HG03565 (cell line): Measurements from ENCODE around the gene PDGFC.

ENCODE experiments used
- ATAC-seq: cut with Tn5 transposase; IDR thresholded peaks from one replicate; pipeline ENCODE4 v1.9.1; 2021; ENCODE audit warnings: mild to moderate bottlenecking, moderate library complexity; ENCODE audit not compliant: unreplicated experiment

PDGFC gene, protein sequence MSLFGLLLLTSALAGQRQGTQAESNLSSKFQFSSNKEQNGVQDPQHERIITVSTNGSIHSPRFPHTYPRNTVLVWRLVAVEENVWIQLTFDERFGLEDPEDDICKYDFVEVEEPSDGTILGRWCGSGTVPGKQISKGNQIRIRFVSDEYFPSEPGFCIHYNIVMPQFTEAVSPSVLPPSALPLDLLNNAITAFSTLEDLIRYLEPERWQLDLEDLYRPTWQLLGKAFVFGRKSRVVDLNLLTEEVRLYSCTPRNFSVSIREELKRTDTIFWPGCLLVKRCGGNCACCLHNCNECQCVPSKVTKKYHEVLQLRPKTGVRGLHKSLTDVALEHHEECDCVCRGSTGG

DNA sequence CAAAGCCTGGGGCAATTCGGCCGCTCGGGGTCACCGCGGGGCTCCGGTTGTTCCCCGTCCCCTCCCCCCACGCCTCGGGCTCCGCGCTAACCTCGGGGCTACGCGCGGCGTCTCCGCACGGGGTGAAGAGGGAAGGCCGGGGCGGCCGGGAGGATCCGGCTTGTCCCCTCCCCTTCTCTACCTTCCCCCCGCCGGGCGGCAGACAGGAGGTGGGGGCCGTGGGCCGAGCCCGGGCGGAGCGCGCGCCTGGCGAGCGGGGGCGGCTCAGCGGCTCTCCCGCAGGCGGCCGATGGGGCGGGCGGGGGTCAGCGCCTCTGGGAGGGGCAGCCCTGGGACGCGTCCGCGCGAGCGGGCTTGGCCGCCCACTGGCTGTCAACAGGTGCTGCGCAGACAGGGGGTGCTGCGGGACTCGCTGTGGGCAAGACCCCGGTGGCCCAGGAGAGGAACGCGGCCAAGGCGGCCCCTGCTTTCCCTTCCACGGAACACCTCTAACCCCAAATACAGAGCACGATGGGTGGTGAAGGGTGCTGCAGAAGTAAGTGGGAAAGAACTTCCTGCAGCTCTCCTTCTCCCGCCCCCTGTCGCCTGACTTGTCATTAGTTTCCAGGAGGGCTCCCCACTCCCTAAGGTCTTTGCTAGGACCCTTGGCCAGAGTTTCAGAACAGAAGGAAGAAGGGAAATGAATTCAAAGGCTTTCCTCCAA, at the start of gene PDGFC:
TSS of gene PDGFC (minus strand) at position 124 of the 703 bp plus-strand sequence. CDS start 896 bp downstream, outside the sequence.
- no peak for ATAC-seq

DNA sequence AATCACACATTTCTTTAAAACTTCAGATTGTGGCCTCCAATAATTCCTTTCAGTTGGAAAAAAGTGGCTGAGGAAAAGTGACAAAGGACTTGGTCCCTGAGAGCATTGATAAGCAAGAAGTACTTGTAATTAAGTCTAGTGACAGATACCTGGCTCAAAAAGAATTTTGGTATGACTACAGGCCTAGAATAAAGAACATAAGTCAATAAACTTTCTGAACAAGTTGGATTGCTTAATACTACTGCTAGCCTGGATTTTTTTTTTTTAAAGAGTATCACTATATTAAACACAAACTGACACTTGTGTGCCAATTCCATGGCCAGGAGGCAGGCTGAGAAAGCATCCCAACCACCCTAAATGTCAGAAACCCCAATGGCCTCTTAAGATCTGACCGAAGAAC, 49.3 kb upstream of the PDGFC start:
- ATAC-seq = no peak

DNA sequence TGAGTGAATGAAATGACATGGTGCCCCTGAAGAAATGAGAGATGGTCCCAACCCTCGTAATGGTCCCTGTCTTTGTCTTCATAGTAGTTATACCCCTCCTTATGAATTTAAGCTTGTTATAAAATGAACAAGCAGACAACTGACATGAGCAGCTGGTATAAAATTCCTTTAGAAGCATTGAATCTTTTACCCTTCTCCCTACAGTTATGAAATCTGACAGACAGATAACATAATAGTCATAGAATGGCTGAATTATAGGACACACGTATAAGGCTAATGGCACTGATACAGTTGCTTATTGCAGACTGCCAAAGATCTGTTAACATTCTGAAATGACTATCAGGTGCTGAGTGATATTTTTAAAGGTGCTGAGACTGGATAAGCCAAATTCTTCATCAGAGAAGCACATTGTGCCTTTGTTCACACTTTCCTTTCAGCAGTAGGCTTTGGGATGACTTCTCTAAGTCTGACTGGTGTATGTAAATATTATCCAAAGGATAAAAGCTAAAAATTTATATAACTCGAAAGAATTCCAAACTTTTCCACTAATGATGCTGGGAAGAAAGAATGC, 47.4 kb upstream of the PDGFC start:
- ATAC-seq = no peak

DNA sequence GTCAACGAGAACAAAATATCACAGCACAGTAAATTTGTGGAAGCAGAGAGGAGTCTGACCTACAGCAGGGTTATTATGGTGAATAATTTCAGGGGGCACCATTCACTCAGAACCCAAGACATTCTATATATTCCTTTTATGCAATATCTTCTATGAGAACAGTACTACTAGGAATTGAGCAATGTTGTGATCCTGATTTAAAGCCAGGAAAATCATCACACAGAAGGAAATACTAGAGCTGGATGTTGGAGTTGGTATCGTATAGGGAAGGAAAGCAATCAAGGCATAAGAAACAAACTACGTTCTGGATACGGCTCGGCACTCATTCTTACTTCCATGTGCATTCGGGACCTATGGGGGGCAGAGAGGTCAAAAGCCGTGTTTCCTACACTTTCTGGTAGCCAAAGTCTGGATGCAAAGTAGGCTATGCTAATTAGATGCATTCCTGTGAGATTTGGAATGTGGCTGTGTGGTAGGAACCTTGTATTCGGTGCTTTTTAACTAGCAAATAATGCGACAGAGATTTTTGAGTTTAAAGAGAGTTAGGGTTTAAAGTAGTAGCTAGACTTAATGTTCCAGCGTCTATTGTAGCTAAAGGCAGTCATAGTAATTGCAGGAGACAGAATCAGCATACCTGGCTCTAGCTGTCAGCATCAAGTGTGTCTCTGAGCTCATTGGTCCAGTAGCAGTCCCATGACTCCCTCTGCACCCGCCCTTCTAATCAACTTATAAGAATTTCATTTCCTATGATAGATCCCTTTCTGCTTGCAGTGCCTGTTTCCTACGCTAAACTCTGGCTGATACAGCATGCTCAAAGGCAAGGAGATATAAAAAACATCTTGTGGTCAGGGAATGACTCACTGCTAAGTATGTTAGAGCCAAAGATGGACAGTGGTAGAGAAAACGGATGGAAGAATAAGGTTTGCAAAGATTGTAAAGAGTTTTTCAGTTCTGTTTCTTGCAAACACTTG, 43.3 kb upstream of the PDGFC start:
- ATAC-seq = peak; percentile 69

DNA sequence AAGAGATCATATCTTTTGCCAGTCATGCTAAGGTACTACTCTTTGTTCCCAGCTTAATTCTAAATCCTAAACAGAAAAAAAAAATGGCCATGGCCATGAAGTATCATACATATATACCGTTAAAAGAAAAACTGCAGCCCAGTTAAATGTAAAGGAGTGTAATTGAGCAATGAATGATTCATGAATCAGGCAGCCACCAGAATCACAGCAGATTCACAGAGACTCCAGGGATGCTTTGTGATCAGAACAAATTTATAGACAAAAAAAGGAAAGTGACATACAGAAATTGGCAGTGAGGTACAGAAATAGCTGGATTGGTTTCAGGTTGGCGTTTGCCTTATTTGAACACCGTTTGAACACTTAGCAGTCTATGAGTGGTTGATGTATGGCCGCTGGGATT, 42.1 kb upstream of the PDGFC start:
- ATAC-seq = no peak

DNA sequence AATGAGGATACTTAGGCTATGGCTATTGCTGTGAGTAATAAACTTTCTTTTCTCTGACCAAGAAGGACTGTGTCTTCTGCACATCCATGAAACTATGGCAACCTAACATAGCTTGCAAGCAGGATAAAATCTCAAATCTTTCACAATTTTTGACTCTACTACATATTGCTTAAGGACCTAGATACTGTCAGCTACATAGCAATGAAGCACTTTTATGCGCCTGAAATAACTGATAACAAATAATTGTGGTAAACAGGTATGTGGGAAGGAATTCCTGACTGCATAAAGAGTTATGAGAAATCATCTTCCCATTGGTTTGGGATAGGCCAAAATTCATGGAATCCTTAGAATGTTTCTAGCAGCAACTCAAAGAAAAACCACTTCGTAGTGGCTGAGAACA, 41.2 kb upstream of the PDGFC start:
- no peak for ATAC-seq

DNA sequence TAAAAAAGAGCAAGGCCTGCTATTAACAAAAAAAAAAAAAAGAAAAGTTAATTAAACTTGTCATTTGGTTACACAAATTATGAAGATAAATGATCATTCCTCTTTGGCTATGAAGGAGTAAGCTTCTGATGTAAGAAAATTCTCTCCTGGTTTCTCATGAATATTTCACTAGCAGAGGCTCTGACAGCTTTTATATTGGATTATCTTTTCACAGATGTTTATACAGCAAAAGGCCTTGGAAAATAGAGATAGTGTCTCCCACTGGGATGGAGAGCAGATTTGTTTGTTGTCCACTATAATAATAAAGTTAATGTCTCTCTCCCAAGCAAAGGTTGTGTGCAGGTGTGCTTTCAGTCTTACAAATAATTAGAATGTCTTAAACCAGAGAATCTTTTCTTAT, 40.7 kb upstream of the PDGFC start:
- ATAC-seq = no peak

DNA sequence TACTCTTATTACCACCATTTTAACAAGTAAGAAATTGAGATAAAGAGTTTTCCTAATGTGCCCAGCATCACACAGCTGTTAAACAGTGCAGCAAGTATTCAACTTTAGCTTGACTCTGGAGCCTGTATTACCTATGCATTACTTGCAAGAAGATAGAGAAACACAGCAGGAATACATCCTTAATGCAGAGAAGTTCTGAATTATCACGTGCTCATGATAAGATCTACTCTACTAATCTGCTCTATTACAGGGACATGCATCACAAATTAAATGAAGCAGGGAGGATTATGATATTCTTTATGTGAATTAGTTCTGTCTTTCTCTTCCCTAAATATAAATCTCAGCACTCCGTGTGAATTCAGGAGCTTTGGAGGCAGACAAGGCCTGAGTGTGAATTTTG, 39.0 kb upstream of the PDGFC start:
- ATAC-seq = no peak

DNA sequence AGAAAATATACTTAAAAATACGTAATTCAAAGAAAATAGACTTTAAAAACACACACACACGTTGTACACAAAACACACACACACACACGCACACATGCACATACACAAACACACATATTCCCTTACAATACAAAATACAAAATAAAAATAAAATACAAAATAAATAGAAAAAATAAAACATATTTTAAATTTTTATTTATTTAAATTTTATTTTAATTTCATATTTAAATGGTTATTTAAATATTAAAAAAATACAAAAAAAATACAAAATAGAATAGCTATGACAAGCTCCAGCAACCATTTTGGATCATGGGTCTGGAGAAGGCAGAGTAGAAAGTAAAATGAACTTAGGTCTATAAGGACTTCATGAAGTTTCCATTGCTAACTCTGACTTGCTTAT, 34.2 kb upstream of the PDGFC start:
- no peak for ATAC-seq

DNA sequence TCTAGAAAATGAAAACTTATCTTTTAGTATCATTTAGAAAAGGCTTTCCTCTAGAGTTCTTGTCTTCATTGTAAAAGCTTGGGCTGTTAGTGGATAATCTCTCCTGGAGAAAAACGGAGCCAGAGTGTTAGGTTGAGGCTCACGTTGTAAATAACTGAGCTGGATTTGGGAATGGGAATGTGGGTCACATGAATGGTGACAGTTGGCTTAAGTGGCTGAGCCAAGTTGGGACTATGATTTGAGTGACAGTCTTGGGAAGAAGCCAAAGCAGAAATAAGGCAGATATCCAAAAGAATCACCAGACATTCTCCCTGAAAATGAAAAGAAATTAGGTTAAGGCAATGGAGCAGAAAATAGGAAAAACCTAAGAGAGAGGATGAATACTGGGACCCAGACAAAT, 33.6 kb upstream of the PDGFC start:
- ATAC-seq = no peak

DNA sequence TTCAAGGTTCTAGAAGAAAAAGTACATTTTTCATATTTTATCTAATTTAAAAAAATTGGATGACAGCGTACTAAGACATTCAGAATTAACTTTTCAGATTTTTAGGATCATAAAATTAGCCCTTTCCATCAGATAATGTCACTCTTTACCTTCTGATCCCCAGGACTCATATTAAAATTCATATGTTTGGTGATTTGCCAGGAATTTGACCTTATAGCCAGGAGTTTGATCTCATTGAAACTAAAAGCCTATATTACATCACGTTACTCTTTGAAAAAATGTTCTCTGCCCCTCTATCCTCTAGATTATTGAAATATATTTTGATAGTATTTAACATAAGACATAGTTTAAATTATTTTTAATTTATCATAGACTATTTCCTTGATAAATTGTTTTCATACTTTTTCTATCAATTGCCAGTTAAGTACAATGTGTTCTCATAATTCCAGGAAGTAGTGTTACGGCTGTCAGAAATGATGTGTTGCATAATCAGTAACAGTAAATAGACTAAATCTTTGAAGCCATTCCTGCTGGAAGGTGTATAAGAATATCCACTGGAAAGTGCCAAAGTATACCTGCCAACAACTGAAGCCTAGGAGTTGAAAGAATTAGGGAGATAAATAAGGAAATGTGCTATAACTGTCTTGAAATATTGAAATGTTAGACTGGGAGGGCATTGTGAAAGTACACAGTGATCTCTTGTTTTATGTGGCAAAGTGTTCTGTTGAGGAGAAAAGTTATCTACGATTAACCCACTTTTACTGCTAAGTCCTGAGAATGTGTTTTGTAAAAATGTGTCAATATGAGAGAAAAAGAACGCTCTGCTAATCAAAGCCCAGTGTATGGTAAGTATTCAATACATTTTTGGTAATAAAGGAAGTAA, 32.9 kb upstream of the PDGFC start:
- no peak for ATAC-seq

DNA sequence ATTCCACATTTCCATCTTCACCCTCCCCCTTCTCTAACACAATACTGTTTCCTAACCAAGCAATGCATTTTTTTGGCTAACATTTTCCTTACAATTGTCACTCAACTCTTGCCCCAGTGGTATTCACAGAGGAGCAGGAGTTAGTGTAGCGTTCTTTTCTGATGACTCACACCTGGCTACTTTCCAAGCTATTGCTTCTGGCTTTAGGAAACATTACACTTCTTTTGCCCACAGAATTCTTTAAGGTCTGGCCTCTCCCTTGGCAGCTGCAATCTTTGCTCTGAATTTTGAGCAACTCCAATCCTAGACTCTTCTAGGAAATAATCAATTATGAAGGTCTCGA, 27.5 kb upstream of the PDGFC start:
- no peak for ATAC-seq

DNA sequence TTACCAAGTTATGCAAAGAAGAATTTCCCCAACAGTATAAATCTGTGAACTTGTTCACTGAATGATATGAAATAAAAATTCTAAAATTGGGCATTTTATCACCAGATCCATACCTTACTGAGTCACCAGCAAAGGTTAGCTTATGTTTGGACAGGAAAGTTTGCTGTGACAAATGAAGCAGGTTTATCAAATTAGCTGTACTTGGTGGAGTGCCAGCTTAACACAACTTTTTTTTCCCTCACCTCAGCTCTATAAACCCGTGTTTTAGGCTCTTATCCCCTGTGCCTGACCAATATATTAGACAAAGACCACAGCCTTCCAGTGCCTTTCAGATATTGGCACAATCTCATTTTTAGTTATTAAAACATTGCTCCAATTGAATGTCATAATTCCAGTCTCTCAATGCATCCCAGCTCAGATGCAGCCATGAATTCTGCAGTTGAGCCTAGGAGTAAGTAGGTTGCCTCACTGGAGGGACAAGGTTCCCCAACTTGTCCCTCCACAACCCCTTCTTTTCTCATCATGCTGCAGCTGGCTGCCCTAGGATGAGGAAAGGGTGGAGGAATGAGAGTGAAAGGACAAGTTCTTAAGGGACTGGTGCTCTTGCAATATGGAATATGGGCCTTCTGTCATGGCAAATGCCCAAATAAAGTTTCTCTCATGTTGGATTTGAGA, 27.0 kb upstream of the PDGFC start:
- no peak for ATAC-seq

DNA sequence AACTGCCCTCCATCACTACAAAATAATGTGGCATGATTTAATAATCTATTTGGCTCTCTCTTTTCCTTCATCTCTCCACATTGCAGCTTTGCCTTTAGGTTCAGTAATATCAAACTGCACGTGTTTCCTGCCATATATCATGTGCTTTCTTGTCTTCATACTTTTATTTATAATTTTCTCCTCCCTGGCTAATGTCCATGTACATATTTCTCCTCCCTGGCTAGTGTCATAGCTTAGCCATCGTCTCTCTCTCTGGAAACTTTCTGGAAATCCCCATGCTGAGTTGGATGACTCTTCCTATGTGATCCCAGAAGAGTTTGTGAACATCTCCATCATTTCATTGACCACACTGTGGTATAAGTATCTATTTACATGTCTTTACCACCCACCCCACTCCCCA, 21.3 kb upstream of the PDGFC start:
- ATAC-seq = no peak

DNA sequence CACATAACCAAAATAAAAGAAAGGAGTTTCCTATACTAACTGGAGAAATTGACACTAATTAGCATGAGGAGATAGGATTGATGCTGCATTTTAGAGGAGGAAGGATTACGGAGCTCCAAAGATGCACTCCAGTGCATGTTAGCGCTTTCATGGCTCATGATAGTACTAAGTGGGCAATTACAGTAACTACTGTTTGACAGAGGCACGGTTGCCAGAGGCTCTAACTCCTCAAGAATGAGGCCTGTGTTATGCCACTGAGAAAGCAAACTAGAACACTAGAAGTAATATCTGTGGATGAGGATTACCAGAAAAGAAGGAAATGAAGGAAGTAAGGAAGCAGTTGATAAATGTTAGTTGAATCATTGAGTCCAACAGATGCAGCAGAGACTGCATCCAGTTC, 19.6 kb upstream of the PDGFC start:
- ATAC-seq = no peak

DNA sequence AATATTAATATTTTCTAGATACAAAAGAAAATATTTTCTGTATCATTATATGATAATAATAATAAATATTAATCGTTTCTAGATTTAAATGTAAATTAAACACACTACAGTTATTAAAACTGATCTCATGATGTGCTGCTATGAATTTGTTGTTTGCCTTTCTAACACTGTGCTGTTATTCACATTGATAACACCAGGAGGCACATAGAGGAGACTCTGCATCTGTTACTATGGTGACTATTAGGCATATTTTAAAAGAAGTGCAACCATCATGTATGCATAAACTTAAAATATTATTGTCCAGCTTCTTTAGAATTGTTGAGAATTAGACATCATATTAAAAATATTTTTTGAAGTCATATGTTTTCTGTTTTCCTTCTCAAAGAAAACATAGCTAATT, 11.8 kb upstream of the PDGFC start:
- no peak for ATAC-seq

DNA sequence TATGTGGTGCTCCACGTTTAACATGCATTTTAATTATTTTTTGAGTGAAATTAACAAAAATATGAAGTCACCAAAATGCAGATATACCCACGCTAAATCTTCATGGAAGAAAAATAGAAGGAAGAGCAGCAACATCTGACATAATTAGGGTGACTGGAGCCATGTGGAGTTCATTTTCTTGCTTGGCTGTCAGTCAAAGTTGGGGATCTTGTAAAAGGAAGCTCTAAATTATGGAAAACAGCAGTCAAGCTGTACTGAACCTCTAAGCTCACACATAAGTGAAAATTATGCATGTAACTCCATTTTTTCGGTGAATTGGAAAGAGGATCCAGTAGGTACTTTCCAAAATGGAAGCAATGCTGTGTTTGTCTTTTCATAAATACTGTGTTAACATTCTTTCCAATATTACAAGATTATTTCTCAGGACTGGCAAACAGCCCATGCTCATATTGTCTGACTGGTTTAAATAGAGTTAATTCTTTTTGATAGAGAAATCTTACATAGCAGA, 9.7 kb upstream of the PDGFC start:
- no peak for ATAC-seq

DNA sequence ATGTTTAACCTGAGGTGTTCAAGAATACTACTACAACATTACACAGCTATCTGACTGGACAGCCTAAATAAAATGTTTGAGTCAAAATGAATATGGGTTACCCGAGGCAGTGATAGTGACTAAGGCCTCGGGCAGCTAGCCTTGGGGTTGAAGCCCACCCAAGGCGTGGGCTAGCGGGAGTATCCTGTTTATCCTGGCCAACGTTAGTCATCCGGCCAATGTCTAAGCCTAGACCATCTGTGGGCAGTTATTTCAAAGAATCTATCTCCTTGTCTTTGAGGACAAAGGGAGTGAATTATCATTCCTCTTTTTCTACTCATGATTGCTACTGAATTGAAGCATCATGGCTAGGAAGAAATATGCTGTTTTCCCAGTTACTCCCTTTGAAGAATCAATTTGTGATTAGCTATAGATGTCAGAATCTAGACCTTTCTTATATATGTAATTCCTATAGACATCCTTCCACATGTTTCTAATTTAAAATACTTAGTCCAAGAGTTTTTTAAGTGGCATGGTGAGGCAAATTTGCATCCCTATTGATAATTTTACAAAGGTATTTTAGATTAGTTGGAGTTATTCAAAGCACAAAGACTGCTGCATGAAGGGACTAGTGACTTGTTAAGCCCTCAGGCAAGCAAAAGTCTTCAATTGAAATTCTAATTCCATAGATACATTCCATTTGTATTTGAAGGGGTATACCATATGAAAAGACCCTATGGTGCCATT, 6.0 kb upstream of the PDGFC start:
- ATAC-seq = no peak

DNA sequence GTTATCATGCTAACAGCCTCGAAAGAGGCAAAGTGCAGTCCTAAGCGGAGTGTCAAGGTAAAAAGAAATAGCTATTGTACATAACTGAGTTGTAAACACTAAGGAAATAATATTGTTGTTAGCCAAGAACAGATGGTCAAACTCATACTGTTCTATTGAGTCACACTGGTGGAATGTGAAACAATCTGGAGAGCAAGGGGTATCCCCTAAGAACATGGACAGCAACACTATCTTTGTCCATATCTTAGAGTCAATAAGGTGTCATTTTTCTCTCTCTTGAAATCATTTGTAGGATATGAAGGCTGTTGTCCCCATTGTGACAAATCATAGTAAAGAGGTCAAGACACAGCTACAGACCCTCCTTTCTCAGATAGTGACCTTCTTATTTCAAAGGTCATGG, 4.5 kb upstream of the PDGFC start:
- ATAC-seq = no peak
